ENCODE data around the gene NME5. TPM values are rescaled to one million over a fixed set of nuclear protein-coding genes. Genes with fewer than 3 reads are reported as not detected.

NME5 gene
- total and polyA plus RNA-seq, 3 donors from 2014 or later: 22.4 to 129 (median 35.1) TPM

GRCh38 chr5:138141734-138142133 is 2.5 kb upstream of the NME5 start:
- 76 to 93% methylated on average over 1 of the region's 1 CpG for WGBS, 2 donors
- TF ChIP-seq, protein P1, sequence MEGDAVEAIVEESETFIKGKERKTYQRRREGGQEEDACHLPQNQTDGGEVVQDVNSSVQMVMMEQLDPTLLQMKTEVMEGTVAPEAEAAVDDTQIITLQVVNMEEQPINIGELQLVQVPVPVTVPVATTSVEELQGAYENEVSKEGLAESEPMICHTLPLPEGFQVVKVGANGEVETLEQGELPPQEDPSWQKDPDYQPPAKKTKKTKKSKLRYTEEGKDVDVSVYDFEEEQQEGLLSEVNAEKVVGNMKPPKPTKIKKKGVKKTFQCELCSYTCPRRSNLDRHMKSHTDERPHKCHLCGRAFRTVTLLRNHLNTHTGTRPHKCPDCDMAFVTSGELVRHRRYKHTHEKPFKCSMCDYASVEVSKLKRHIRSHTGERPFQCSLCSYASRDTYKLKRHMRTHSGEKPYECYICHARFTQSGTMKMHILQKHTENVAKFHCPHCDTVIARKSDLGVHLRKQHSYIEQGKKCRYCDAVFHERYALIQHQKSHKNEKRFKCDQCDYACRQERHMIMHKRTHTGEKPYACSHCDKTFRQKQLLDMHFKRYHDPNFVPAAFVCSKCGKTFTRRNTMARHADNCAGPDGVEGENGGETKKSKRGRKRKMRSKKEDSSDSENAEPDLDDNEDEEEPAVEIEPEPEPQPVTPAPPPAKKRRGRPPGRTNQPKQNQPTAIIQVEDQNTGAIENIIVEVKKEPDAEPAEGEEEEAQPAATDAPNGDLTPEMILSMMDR (IDR thresholded peaks at IDR 0.05): no peak
- TF ChIP-seq POLR2A (IDR thresholded peaks at IDR 0.05): no peak
- intact Hi-C loops (cut with DNase I; ENCODE audit: low total_unique reads): no loop called here

GRCh38 chr5:138140268-138140667 is 1.0 kb upstream of the NME5 start:
- Histone ChIP-seq H3K4me1 (no peaks in the 10 kb centered on the region), H3K36me3 (ENCODE audit: low read depth, missing control alignments) (no peaks in the 10 kb centered on the region), H3K27ac (no peak overlapping the region), H3K9me3 (no peaks in the 10 kb centered on the region), H3K4me3 (no peak overlapping the region), H3K27me3 (no peaks in the 10 kb centered on the region)
- WGBS, 2 donors: 75 to 85% methylated on average over 4 of the region's 4 CpGs
- intact Hi-C loops (cut with DNase I; ENCODE audit: low total_unique reads): no loop called here
- TF ChIP-seq, protein P1 (IDR thresholded peaks at IDR 0.05): no peak
- no peak for TF ChIP-seq POLR2A (IDR thresholded peaks at IDR 0.05)
- DNase-seq: no peak

More at GRCh38 chr5:138141734-138142133, 2.5 kb upstream of the NME5 start:
- Histone ChIP-seq H3K36me3 (ENCODE audit: low read depth, missing control alignments) (no peaks in the 10 kb centered on the region), H3K9me3 (no peaks in the 10 kb centered on the region), H3K4me3 (no peak overlapping the region), H3K4me1 (no peaks in the 10 kb centered on the region), H3K27ac (no peak overlapping the region), H3K27me3 (no peaks in the 10 kb centered on the region)
- DNase-seq: no peak

DNA sequence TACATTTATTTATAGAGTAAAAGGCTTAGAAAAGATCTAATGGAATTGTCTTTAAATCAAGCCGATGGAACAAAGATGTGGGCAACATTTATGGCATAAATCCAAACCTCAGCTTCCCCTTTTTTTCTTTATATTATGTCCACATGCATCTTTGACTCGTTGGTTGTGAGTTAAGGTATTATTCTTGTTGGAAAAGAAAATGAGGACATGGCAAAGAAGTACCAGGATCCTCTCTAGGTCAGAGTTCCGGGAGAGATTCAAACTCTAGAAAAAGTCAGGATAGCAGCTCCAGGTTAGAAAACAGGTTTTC is 508 bp upstream of the NME5 start:
- no peaks in the 10 kb centered on the region for H3K27me3 ChIP-seq
- intact Hi-C loops (cut with DNase I; ENCODE audit: low total_unique reads): loop anchor here (10.0 kb wide), 2 partner anchors 55 to 105 kb away; partner anchors contain the start of genes FAM13B and WNT8A
- H3K9me3 ChIP-seq: no peaks in the 10 kb centered on the region
- no peak for TF ChIP-seq POLR2A (IDR thresholded peaks at IDR 0.05)
- TF ChIP-seq, protein P1 (IDR thresholded peaks at IDR 0.05): no peak
- 62 to 68% methylated on average over 3 of the region's 3 CpGs for WGBS, 2 donors
- no peak for DNase-seq
- H3K36me3 ChIP-seq (ENCODE audit: low read depth, missing control alignments): no peaks in the 10 kb centered on the region
- no peaks in the 10 kb centered on the region for H3K4me1 ChIP-seq
- H3K27ac ChIP-seq: no peak overlapping the region
- peak overlapping the region in 1 of 2 donors; percentile 67 for H3K4me3 ChIP-seq

- intact Hi-C loops (cut with DNase I; ENCODE audit: low total_unique reads): loop anchor here (10.0 kb wide), 2 partner anchors 48 to 98 kb away; partner anchors contain the start of genes FAM13B and WNT8A
- Histone ChIP-seq H3K9me3 (no peaks in the 10 kb centered on the region), H3K27ac (no peak overlapping the region), H3K4me3 (no peak overlapping the region), H3K27me3 (no peaks in the 10 kb centered on the region), H3K36me3 (ENCODE audit: low read depth, missing control alignments) (no peaks in the 10 kb centered on the region), H3K4me1 (no peaks in the 10 kb centered on the region)
- TF ChIP-seq POLR2A (IDR thresholded peaks at IDR 0.05): no peak
- TF ChIP-seq, protein P1 (IDR thresholded peaks at IDR 0.05): no peak
- no peak for DNase-seq
- WGBS, 2 donors: 88 to 92% methylated on average over 7 of the region's 7 CpGs
Measured at GRCh38 chr5:138132543-138132942, 6.7 kb downstream of the NME5 start.

DNA sequence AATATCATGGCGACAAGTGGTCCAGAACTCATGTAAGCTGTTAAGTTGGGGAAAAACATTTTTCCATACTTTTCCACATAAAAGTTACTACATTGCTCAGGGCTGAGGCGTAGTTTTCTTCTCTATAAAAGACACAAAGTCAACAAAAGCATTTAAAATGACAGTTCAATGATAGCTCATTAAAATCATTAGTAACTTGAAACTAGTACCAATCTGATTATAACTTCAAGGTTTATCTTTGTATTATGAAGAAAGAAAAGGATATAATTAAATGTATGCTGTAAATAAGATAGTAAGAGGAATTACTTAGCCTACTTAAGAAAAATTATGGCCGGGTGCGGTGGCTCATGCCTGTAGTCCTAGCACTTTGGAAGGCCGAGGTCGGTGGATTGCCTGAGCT is 9.9 kb downstream of the NME5 start:
- DNase-seq: no peak
- WGBS, 2 donors: 82% methylated on average over 6 of the region's 6 CpGs
- Histone ChIP-seq H3K27ac (no peak overlapping the region), H3K4me1 (no peaks in the 10 kb centered on the region), H3K27me3 (no peaks in the 10 kb centered on the region), H3K4me3 (no peak overlapping the region), H3K9me3 (no peaks in the 10 kb centered on the region), H3K36me3 (ENCODE audit: low read depth, missing control alignments) (no peaks in the 10 kb centered on the region)
- TF ChIP-seq, protein P1 (IDR thresholded peaks at IDR 0.05): no peak
- TF ChIP-seq POLR2A (IDR thresholded peaks at IDR 0.05): no peak
- intact Hi-C loops (cut with DNase I; ENCODE audit: low total_unique reads): no loop called here

Data from testis (tissue), 3 donors.